Adrenal gland (tissue), 19 donors: Measurements from ENCODE around the gene ATP6V0E1. TPM values are rescaled to one million over a fixed set of nuclear protein-coding genes. Genes with fewer than 3 reads are reported as not detected.
A peak's percentile ranks its signal among the peaks of the same experiment; 100 is the strongest.

Experiments
- DNase-seq, 7 donors: peaks; one replicate each; pipeline ENCODE4 v3.0.0-alpha.2; 2019 to 2020
- H3K27ac ChIP-seq, 5 donors: fragments of 200-600 bp; sonication (generic) in 4 of 5; 1 replicate in 3 of 5; 2 replicates in 2 of 5; pipeline versions ENCODE4 v1.5.1 to v1.8.0; 2016 to 2020; ENCODE audit warnings: mild to moderate bottlenecking in 1 of 5
- H3K27me3 ChIP-seq: fragments of 200-600 bp; 2 replicates; pipeline ENCODE4 v1.8.0; 2021
- H3K36me3 ChIP-seq, 2 donors: fragments of 200-600 bp; replicated peaks in 1 of 2; 1 replicate in 1 of 2; 2 replicates in 1 of 2; pipeline versions ENCODE4 v1.5.1 to v1.8.0; 2018 to 2022
- H3K4me1 ChIP-seq, 2 donors: fragments of 200-600 bp; replicated peaks in 1 of 2; 1 replicate in 1 of 2; 2 replicates in 1 of 2; pipeline versions ENCODE4 v1.5.1 to v1.8.0; 2018 to 2021
- H3K4me3 ChIP-seq, 4 donors: fragments of 200-600 bp; sonication (generic) in 3 of 4; one replicate each; pipeline ENCODE4 v1.5.1; 2016 to 2018
- H3K9me3 ChIP-seq, 3 donors: fragments of 200-600 bp; sonication (generic) in 1 of 3; replicated peaks in 1 of 3; 1 replicate in 2 of 3; 2 replicates in 1 of 3; pipeline versions ENCODE4 v1.5.1 to v1.8.0; 2016 to 2021
- POLR2A ChIP-seq, 2 donors: fragments of 450-650 bp; IDR thresholded peaks; one replicate each; pipeline ENCODE4 v1.6.1; 2017; ENCODE audit warnings: antibody characterized with exemption in 2 of 2, mild to moderate bottlenecking in 2 of 2, moderate library complexity in 1 of 2
- WGBS, 4 donors: extraction: QIAGEN DNeasy Blood & Tissue Kit in 2 of 4; methylation state at CpG; one replicate each; pipeline versions ENCODE4 v1.1.5 to v1.1.7; 2013 to 2017; 5-methylcytosine and 5-hydroxymethylcytosine counted together
- intact Hi-C, 2 donors: fragments of 100-400 bp; cut with DNase I; formaldehyde crosslinking; loops; one replicate each; pipeline versions ENCODE4 v1.14.1 to v1.15.0; 2022 to 2023
- long read RNA-seq, 10 donors: library from polyadenylated mRNA in 3 of 10; unstranded in 2 of 10; stranded (forward) in 1 of 10; transcript quantifications; one replicate each; pipeline ENCODE4 v2.0.0 and lab custom pipeline, GENCODE V29; 2021 to 2026
- polyA plus RNA-seq, 3 donors: library from polyadenylated mRNA; stranded (reverse); fragments of 200-250 nt in 2 of 3; fragments of 350-450 nt in 1 of 3; fragmentation: Illumina TruSeq in 1 of 3; extraction: RNeasy Lipid Tissue Mini Kit (QIAGEN cat#74804) in 1 of 3; gene quantifications; one replicate each; pipeline ENCODE4 v1.2.3, GENCODE V29; 2013 to 2014
- total RNA-seq, 9 donors: library from RNA; depleted of rRNA in 4 of 9; stranded (reverse); fragments of >200 nt in 4 of 9; fragments of 120-200 nt in 1 of 9; fragmentation: NEBNext Ultra II Directional in 1 of 9; extraction: Animal tissue kit (Norgen Biotek cat#: 25700) in 1 of 9; gene quantifications; one replicate each; pipeline versions ENCODE4 v1.1.0 to v1.2.4, GENCODE V29; 2013 to 2023
- TF ChIP-seq, protein P1 (sequence below), 6 experiments: fragments of 450-650 bp in 4 of 6; fragments of 200-600 bp in 2 of 6; sonication (generic) in 1 of 6; IDR thresholded peaks; 1 replicate in 5 of 6; 2 replicates in 1 of 6; pipeline versions ENCODE4 v1.5.1 to v1.8.0; 2016 to 2021; ENCODE audit warnings: antibody characterized with exemption in 6 of 6, mild to moderate bottlenecking in 2 of 6, moderate library complexity in 1 of 6
- donor health status: healthy with polysubstance abuse.
- donor health status: Bipolar disorder and iron deficiency.
- donor health status: DM: yes; HTN: yes; CAD: no.
- donor health status: DM: no; HTN: no; CAD: no.
- donor health status: DM: no; HTN: no; CAD: no.
- donor health status: DM: yes; HTN: yes; CAD: no.

ATP6V0E1 gene
- total RNA-seq: 100 to 1,000 TPM; 159 to 338 (median 265) TPM
- 100 to 1,000 TPM; 139 to 413 (median 201) TPM for polyA plus RNA-seq
- long read RNA-seq, donor 1, transcript ATP6V0E1-203 (4 exons, 1,433 nt): major isoform, 252 of 270 reads
- long read RNA-seq, donor 1, partial matches to known transcripts: 5 of 270 reads
- long read RNA-seq, donor 1, other reads (novel, unspliced or antisense): 5 of 270 reads
- long read RNA-seq, donor 2, transcript ATP6V0E1-203 (4 exons, 1,433 nt): major isoform, 138 of 165 reads
- long read RNA-seq, donor 2, partial matches to known transcripts: 23 of 165 reads
- long read RNA-seq, donor 2, other reads (novel, unspliced or antisense): 0 of 165 reads
- long read RNA-seq, donor 3, transcript ATP6V0E1-203 (4 exons, 1,433 nt): major isoform, 196 of 210 reads
- long read RNA-seq, donor 3, partial matches to known transcripts: 8 of 210 reads
- long read RNA-seq, donor 3, other reads (novel, unspliced or antisense): 0 of 210 reads
- long read RNA-seq, donor 4, transcript ATP6V0E1-203 (4 exons, 1,433 nt): major isoform, 259 of 268 reads
- long read RNA-seq, donor 4, partial matches to known transcripts: 2 of 268 reads
- long read RNA-seq, donor 4, other reads (novel, unspliced or antisense): 4 of 268 reads
- long read RNA-seq, donor 5, transcript ATP6V0E1-203 (4 exons, 1,433 nt): major isoform, 264 of 271 reads
- long read RNA-seq, donor 5, partial matches to known transcripts: 0 of 271 reads
- long read RNA-seq, donor 5, other reads (novel, unspliced or antisense): 4 of 271 reads
- long read RNA-seq, donor 6, transcript ATP6V0E1-203 (4 exons, 1,433 nt): major isoform, 139 of 143 reads
- long read RNA-seq, donor 6, partial matches to known transcripts: 3 of 143 reads
- long read RNA-seq, donor 6, other reads (novel, unspliced or antisense): 0 of 143 reads
- long read RNA-seq, donor 7, transcript ATP6V0E1-203 (4 exons, 1,433 nt): major isoform, 99 of 103 reads
- long read RNA-seq, donor 7, partial matches to known transcripts: 0 of 103 reads
- long read RNA-seq, donor 7, other reads (novel, unspliced or antisense): 0 of 103 reads
- long read RNA-seq, donor 8, transcript ATP6V0E1-203 (4 exons, 1,433 nt): major isoform, 241 of 266 reads
- long read RNA-seq, donor 8, partial matches to known transcripts: 13 of 266 reads
- long read RNA-seq, donor 8, other reads (novel, unspliced or antisense): 6 of 266 reads
- long read RNA-seq, donor 9, transcript ATP6V0E1-203 (4 exons, 1,433 nt): major isoform, 98 of 99 reads
- long read RNA-seq, donor 9, partial matches to known transcripts: 0 of 99 reads
- long read RNA-seq, donor 9, other reads (novel, unspliced or antisense): 0 of 99 reads
- long read RNA-seq, donor 10, transcript ATP6V0E1-203 (4 exons, 1,433 nt): major isoform, 86 of 94 reads
- long read RNA-seq, donor 10, partial matches to known transcripts: 7 of 94 reads
- long read RNA-seq, donor 10, other reads (novel, unspliced or antisense): 0 of 94 reads

DNA sequence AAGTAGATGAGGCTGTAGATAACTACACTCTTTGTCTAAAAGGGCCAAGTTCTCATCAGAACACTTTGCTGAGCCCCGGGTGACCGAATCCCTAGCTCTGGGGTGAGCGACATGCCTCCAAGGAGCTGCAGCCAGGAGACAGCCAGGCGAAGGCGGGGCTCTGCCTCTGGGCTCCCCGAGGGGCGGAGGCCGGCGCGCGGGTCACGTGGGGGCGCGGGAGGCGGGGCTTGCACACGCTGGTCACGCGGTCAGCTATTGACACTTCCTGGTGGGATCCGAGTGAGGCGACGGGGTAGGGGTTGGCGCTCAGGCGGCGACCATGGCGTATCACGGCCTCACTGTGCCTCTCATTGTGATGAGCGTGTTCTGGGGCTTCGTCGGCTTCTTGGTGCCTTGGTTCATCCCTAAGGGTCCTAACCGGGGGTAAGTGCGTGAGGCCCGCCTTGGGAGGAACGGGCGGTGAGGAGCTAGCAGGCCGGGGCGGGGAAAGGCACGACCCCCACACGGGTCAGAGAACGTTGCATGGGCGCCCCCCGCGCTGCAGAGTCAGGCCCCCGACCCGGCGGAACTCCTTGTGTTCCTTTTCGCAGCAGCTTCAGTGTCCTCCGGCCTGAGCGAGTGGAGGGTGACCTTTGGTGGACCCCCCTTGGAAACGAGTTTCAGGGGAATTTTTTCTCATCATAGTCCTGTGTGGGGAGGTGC is at the start of gene ATP6V0E1:
Gene ATP6V0E1, plus strand, starts transcription at position 230 of the 702 bp plus-strand sequence. Its CDS starts 90 bp downstream, at position 320.
- Histone ChIP-seq H3K27ac (peak within 1 kb of the TSS; percentile 88 to 99 (median 92)), H3K27me3 (no peaks in the 10 kb centered on the region), H3K4me1 (peaks cover 0 to 37% of the 10 kb centered on the region in 2 donors), H3K4me3 (peak within 1 kb of the TSS; percentile 56 to 68 (median 64)), H3K9me3 (no peaks in the 10 kb centered on the region), H3K36me3 (peaks cover 0 to 5% of the 10 kb centered on the region in 2 donors)
- TF ChIP-seq POLR2A (IDR thresholded peaks at IDR 0.05): peak; percentile 79 to 86
- TF ChIP-seq, protein P1, sequence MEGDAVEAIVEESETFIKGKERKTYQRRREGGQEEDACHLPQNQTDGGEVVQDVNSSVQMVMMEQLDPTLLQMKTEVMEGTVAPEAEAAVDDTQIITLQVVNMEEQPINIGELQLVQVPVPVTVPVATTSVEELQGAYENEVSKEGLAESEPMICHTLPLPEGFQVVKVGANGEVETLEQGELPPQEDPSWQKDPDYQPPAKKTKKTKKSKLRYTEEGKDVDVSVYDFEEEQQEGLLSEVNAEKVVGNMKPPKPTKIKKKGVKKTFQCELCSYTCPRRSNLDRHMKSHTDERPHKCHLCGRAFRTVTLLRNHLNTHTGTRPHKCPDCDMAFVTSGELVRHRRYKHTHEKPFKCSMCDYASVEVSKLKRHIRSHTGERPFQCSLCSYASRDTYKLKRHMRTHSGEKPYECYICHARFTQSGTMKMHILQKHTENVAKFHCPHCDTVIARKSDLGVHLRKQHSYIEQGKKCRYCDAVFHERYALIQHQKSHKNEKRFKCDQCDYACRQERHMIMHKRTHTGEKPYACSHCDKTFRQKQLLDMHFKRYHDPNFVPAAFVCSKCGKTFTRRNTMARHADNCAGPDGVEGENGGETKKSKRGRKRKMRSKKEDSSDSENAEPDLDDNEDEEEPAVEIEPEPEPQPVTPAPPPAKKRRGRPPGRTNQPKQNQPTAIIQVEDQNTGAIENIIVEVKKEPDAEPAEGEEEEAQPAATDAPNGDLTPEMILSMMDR (IDR thresholded peaks at IDR 0.05): no peak
- peak; percentile 95 to 98 (median 98) for DNase-seq
- WGBS, 4 donors: 0 to 7% (median 0%) methylated on average over 2 to 49 of the region's 49 CpGs
- intact Hi-C loops: loop anchor here in 1 of 2 donors (5.0 to 10.0 kb wide), 2 partner anchors 164 to 291 kb away; no protein-coding TSS in a partner anchor

GRCh38 chr5:172935096-172935495 is 48.5 kb upstream of the ATP6V0E1 start:
- Histone ChIP-seq H3K27me3 (no peaks in the 10 kb centered on the region), H3K4me1 (peaks cover 0 to 18% of the 10 kb centered on the region in 2 donors), H3K9me3 (no peaks in the 10 kb centered on the region), H3K4me3 (no peak overlapping the region), H3K27ac (peak overlapping the region in 1 of 5 donors; percentile 4), H3K36me3 (peaks cover 0 to 23% of the 10 kb centered on the region in 2 donors)
- no peak for TF ChIP-seq POLR2A (IDR thresholded peaks at IDR 0.05)
- TF ChIP-seq, protein P1 (IDR thresholded peaks at IDR 0.05): no peak
- 74 to 87% (median 85%) methylated on average over 12 to 14 of the region's 14 CpGs for WGBS, 4 donors
- peak in 1 of 7 donors; percentile 80 for DNase-seq
- intact Hi-C loops: no loop called here

- WGBS, 4 donors: 92 to 96% (median 93%) methylated on average over 5 of the region's 5 CpGs
- H3K36me3 ChIP-seq: peaks cover 0 to 30% of the 10 kb centered on the region in 2 donors
- H3K27me3 ChIP-seq: no peaks in the 10 kb centered on the region
- intact Hi-C loops: no loop called here
- no peak for TF ChIP-seq POLR2A (IDR thresholded peaks at IDR 0.05)
- TF ChIP-seq, protein P1 (IDR thresholded peaks at IDR 0.05): no peak
- H3K27ac ChIP-seq: peak overlapping the region in 2 of 5 donors; percentile 3 to 4
- H3K9me3 ChIP-seq: no peaks in the 10 kb centered on the region
- peaks cover 0 to 12% of the 10 kb centered on the region in 2 donors for H3K4me1 ChIP-seq
- DNase-seq: no peak
- no peak overlapping the region for H3K4me3 ChIP-seq
Observed at GRCh38 chr5:172936401-172936800, 47.2 kb upstream of the ATP6V0E1 start.
